K562 (cell line): ENCODE results near the gene KRTAP17-1. TPM values are rescaled to one million over a fixed set of nuclear protein-coding genes. Genes with fewer than 3 reads are reported as not detected.
"Not testable (repeated sequence)": the region's sequence is repeated elsewhere in the genome, so short reads cannot be mapped to it uniquely, and the experiment has no call there.

Source experiments
- ATAC-seq: fragments of 200-7000 bp; cut with Tn5 transposase; 3 replicates; pipeline ENCODE4 v1.9.1; 2020; ENCODE audit warnings: moderate library complexity
- BruUV-seq: library from RNA; stranded (reverse); fragments of 400-500 nt; replicated peaks from 2 replicates; lab custom pipeline; 2021; lab: Mats Ljungman, UMichigan
- CTCF ChIA-PET: fragments of 300-600 bp; formaldehyde crosslinking; extraction: SDS; loops from one replicate; lab custom pipeline; 2021; ENCODE audit warnings: low intra/inter-chr PET ratio; lab: Yijun Ruan, JAX
- POLR2A ChIA-PET: fragments of 300-600, 350-650 bp; sonication (Branson Sonifier 250); formaldehyde crosslinking; extraction: SDS; loops from one replicate; lab custom pipeline; 2021; ENCODE audit warnings: antibody characterized with exemption, inconsistent platforms; lab: Yijun Ruan, JAX
- DNase-seq, 4 experiments: peaks; one replicate each; pipeline versions ENCODE4 v3.0.0 to v3.0.0-alpha.2; 2011 to 2018; ENCODE audit warnings: low spot score in 3 of 4, mixed read lengths in 3 of 4; ENCODE audit errors: extremely low read depth in 1 of 4
- FAIRE-seq: peaks from 2 replicates; lab custom pipeline; 2011; peaks lifted over from hg19 to GRCh38; lab: Jason Lieb, UNC
- H2AFZ ChIP-seq: 2 replicates; pipeline ENCODE4 v1.6.0; 2011; ENCODE audit warnings: low read depth, low read length, control low read depth, inconsistent platforms
- H3K27ac ChIP-seq: fragments of 200-600 bp; 3 replicates; pipeline ENCODE4 v1.8.0; 2011; ENCODE audit warnings: low read depth, mild to moderate bottlenecking, control low read depth, inconsistent platforms, low read length, moderate library complexity, mixed read lengths; ENCODE audit errors: extremely low read depth
- H3K27me3 ChIP-seq, 2 experiments: fragments of 300-600 bp in 1 of 2; 2 replicates in 1 of 2; 3 replicates in 1 of 2; pipeline versions ENCODE4 v1.6.0 to v1.8.0; 2011; ENCODE audit warnings: inconsistent platforms in 2 of 2, low read length in 2 of 2, mild to moderate bottlenecking in 1 of 2, mixed read lengths in 1 of 2, moderate library complexity in 1 of 2; ENCODE audit not compliant: control insufficient read depth in 2 of 2, insufficient read depth in 2 of 2
- H3K36me3 ChIP-seq: fragments of 300-600 bp; 3 replicates; pipeline ENCODE4 v1.8.0; 2011; ENCODE audit warnings: mild to moderate bottlenecking, low read length, inconsistent platforms; ENCODE audit not compliant: control insufficient read depth, insufficient read depth
- H3K4me1 ChIP-seq, 2 experiments: fragments of 200-600 bp in 1 of 2; replicated peaks in 1 of 2; 2 replicates in 1 of 2; 3 replicates in 1 of 2; pipeline versions ENCODE4 v1.5.1 to v1.8.0; 2011; ENCODE audit warnings: inconsistent platforms in 2 of 2, low read length in 2 of 2, mild to moderate bottlenecking in 1 of 2, mixed read lengths in 1 of 2, moderate library complexity in 1 of 2; ENCODE audit not compliant: control insufficient read depth in 2 of 2, insufficient read depth in 2 of 2
- H3K4me2 ChIP-seq: 2 replicates; pipeline ENCODE4 v1.6.1; 2011; ENCODE audit warnings: low read length, control low read depth, inconsistent platforms, mixed read lengths; ENCODE audit not compliant: insufficient read depth
- H3K4me3 ChIP-seq: fragments of 200-600 bp; sonication (generic), shearing (Covaris generic); 2 replicates; pipeline ENCODE4 v1.5.1; 2016; ENCODE audit warnings: control low read depth, inconsistent platforms
- H3K79me2 ChIP-seq: fragments of 200-600 bp; 3 replicates; pipeline ENCODE4 v1.8.0; 2011; ENCODE audit warnings: low read length, inconsistent platforms; ENCODE audit not compliant: control insufficient read depth, insufficient read depth
- H3K9ac ChIP-seq, 2 experiments: 2 replicates each; pipeline versions ENCODE4 v1.6.0 to v1.6.1; 2011; ENCODE audit warnings: low read depth in 2 of 2, low read length in 2 of 2, control low read depth in 1 of 2, inconsistent platforms in 1 of 2, mild to moderate bottlenecking in 1 of 2, mixed read lengths in 1 of 2; ENCODE audit not compliant: insufficient read depth in 1 of 2
- H3K9me1 ChIP-seq: one replicate; pipeline ENCODE4 v1.6.0; 2011; ENCODE audit warnings: inconsistent platforms, mild to moderate bottlenecking, low read length, moderate library complexity; ENCODE audit not compliant: control insufficient read depth, insufficient read depth
- H3K9me3 ChIP-seq: replicated peaks from 2 replicates; pipeline ENCODE4 v1.5.1; 2011; ENCODE audit warnings: low read depth, low read length, inconsistent platforms; ENCODE audit not compliant: control insufficient read depth, insufficient read depth
- H4K20me1 ChIP-seq: replicated peaks from 2 replicates; pipeline ENCODE4 v1.6.1; 2011; ENCODE audit warnings: low read length, inconsistent platforms, mixed read lengths; ENCODE audit not compliant: control insufficient read depth, insufficient read depth
- ADNP ChIP-seq: fragments of 200-800 bp; sonication (Bioruptor generic); IDR thresholded peaks from 2 replicates; pipeline ENCODE4 v1.6.1; 2016; ENCODE audit warnings: missing genetic modification characterization, missing compliant biosample characterization
- BCOR ChIP-seq: fragments of 450-650 bp; IDR thresholded peaks from 2 replicates; pipeline ENCODE4 v1.6.1; 2016
- MED1 ChIP-seq: sonication (generic); formaldehyde crosslinking; IDR thresholded peaks from 2 replicates; pipeline ENCODE4 v1.8.1; 2023; ENCODE audit warnings: missing genetic modification reagents, borderline replicate concordance
- PRMT5 ChIP-seq: sonication (generic); formaldehyde crosslinking; IDR thresholded peaks from 2 replicates; pipeline ENCODE4 v1.5.0; 2020; ENCODE audit warnings: missing genetic modification reagents
- WGBS: fragments of 100-300 bp; shearing (Covaris generic); methylation state at CpG from one replicate; pipeline ENCODE4 v1.1.6; 2016; ENCODE audit warnings: low coverage, mixed read lengths; ENCODE audit not compliant: insufficient coverage; ENCODE audit errors: missing lambda C conversion rate; 5-methylcytosine and 5-hydroxymethylcytosine counted together
- in situ Hi-C: fragments of 300-500 bp; cut with MboI; formaldehyde crosslinking; loops from 4 replicates; pipeline ENCODE4 v1.15.0; 2018; ENCODE audit warnings: inconsistent platforms, mixed read lengths
- intact Hi-C: fragments of 100-400 bp; cut with micrococcal nuclease; formaldehyde crosslinking; loops from 2 replicates; pipeline ENCODE4 v1.14.2; 2022
- polyA plus RNA-seq, 8 experiments: library from polyadenylated mRNA; depleted of rRNA in 4 of 8; stranded (reverse) in 5 of 8; unstranded in 3 of 8; fragments of >200 nt; fragmentation: Nextera tagmentation in 2 of 8; fragmentation: Illumina TruSeq in 1 of 8; extraction: Ambion mirVana in 2 of 8; extraction: Trizol in 1 of 8; gene quantifications; 2 replicates each; pipeline versions ENCODE4 v1.2.1 to v1.2.3, GENCODE V29; 2011 to 2014; ENCODE audit warnings: inconsistent platforms in 1 of 8, missing spikeins in 1 of 8
- total RNA-seq, 7 experiments: library from RNA; depleted of rRNA in 6 of 7; stranded (reverse); fragments of >200 nt in 6 of 7; fragmentation: Illumina TruSeq in 2 of 7; extraction: Trizol in 2 of 7; gene quantifications; 2 replicates each; pipeline versions ENCODE4 v1.2.1 to v1.2.3, GENCODE V29; 2011 to 2021; ENCODE audit warnings: low replicate concordance in 1 of 7

The KRTAP17-1 gene
- total and polyA plus RNA-seq, 9 of the 15 experiments (the other 6 are each of a cell fraction or from before 2014, with no cell fraction given) = not detected

- intact Hi-C loops, H3K36me3 ChIP-seq, in situ Hi-C loops, DNase-seq, H4K20me1 ChIP-seq, ATAC-seq, CTCF ChIA-PET, H3K79me2 ChIP-seq, H3K9ac ChIP-seq, H3K9me3 ChIP-seq, H2AFZ ChIP-seq, H3K27me3 ChIP-seq, H3K9me1 ChIP-seq, BruUV-seq, H3K4me1 ChIP-seq, H3K4me3 ChIP-seq, H3K27ac ChIP-seq, FAIRE-seq, H3K4me2 ChIP-seq: not testable (repeated sequence)
- POLR2A ChIA-PET = interaction anchor here (0.6 to 0.7 kb wide), 2 partner anchors 8 to 28 kb away, joined by 3 read pairs; no protein-coding TSS in a partner anchor
- 0% methylated on average over 15 of the region's 16 CpGs for WGBS
Measured at GRCh38 chr17:41350381-41350878, 34.9 kb upstream of the KRTAP17-1 start, which contains the start of gene KRT33A. KRT33A (minus strand) TSS chr17:41350828; CDS start chr17:41350767, 61 bp downstream.

- no peaks in the 10 kb centered on the region for H3K9me1 ChIP-seq
- no peak for ATAC-seq
- WGBS = 0% methylated on average over 7 of the region's 7 CpGs
- no peaks in the 10 kb centered on the region for H3K27me3 ChIP-seq
- ChIA-PET POLR2A (no interaction called here), CTCF (no interaction called here)
- H3K36me3 ChIP-seq = no peaks in the 10 kb centered on the region
- no peaks in the 10 kb centered on the region for H4K20me1 ChIP-seq
- no peak overlapping the region for H3K4me3 ChIP-seq
- TF ChIP-seq PRMT5 (CRISPR knock-in tag) = no peak
- no peak for TF ChIP-seq BCOR
- no peak for TF ChIP-seq ADNP
- TF ChIP-seq MED1 (CRISPR knock-in tag) = no peak
- BruUV-seq = no TSS peak
- H3K9ac ChIP-seq = no peak overlapping the region
- no peak overlapping the region for H2AFZ ChIP-seq
- H3K4me1 ChIP-seq = no peaks in the 10 kb centered on the region
- H3K79me2 ChIP-seq = no peaks in the 10 kb centered on the region
- H3K9me3 ChIP-seq = no peaks in the 10 kb centered on the region
- in situ Hi-C loops = no loop called here
- DNase-seq = no peak
- H3K27ac ChIP-seq = no peak overlapping the region
- H3K4me2 ChIP-seq = no peak overlapping the region
- no peak for FAIRE-seq
- intact Hi-C loops = no loop called here
Measured at GRCh38 chr17:41347869-41348760, 32.6 kb upstream of the KRTAP17-1 start.

- intact Hi-C loops, H3K79me2 ChIP-seq, H4K20me1 ChIP-seq, H2AFZ ChIP-seq, CTCF ChIA-PET, BruUV-seq, ATAC-seq, H3K9ac ChIP-seq, H3K4me3 ChIP-seq, H3K27ac ChIP-seq, DNase-seq, H3K36me3 ChIP-seq, H3K27me3 ChIP-seq, H3K9me1 ChIP-seq, H3K4me2 ChIP-seq, FAIRE-seq, in situ Hi-C loops, H3K9me3 ChIP-seq, H3K4me1 ChIP-seq: not testable (repeated sequence)
- 1% methylated on average over 16 of the region's 16 CpGs for WGBS
- POLR2A ChIA-PET = interaction anchor here (1.1 kb wide), 1 partner anchor 10 kb away, joined by 5 read pairs; no protein-coding TSS in a partner anchor
Measured at GRCh38 chr17:41346421-41346820, 30.9 kb upstream of the KRTAP17-1 start.
